DOHH2 (cell line): Measurements from ENCODE around the gene TPRX2.

ENCODE experiments used
- H3F3A ChIP-seq: fragments of 200-600 bp; sonication (generic), shearing (Covaris generic); 2 replicates; pipeline ENCODE4 v1.6.0; 2016; ENCODE audit warnings: antibody characterized with exemption, mild to moderate bottlenecking; ENCODE audit not compliant: control insufficient read depth, insufficient read depth
- H3K27ac ChIP-seq: fragments of 200-600 bp; sonication (generic); 2 replicates; pipeline ENCODE4 v1.5.1; 2014; ENCODE audit warnings: low read depth, mild to moderate bottlenecking, low read length, moderate library complexity
- H3K27me3 ChIP-seq: fragments of 200-600 bp; sonication (generic); 2 replicates; pipeline ENCODE4 v1.6.1; 2014; ENCODE audit warnings: mild to moderate bottlenecking, low read length, mixed read lengths; ENCODE audit not compliant: control insufficient read depth
- H3K36me3 ChIP-seq: fragments of 200-600 bp; sonication (generic); 2 replicates; pipeline ENCODE4 v1.6.1; 2014; ENCODE audit warnings: mild to moderate bottlenecking, low read length, moderate library complexity, mixed read lengths; ENCODE audit not compliant: control insufficient read depth
- H3K4me1 ChIP-seq: fragments of 200-600 bp; sonication (generic); 2 replicates; pipeline ENCODE4 v1.6.1; 2014; ENCODE audit warnings: mild to moderate bottlenecking, low read length, mixed read lengths; ENCODE audit not compliant: control insufficient read depth
- H3K4me2 ChIP-seq: fragments of 200-600 bp; sonication (generic); 2 replicates; pipeline ENCODE4 v1.6.0; 2014; ENCODE audit warnings: mild to moderate bottlenecking, low read length, moderate library complexity
- H3K4me3 ChIP-seq: fragments of 200-600 bp; sonication (generic); 2 replicates; pipeline ENCODE4 v1.5.1; 2014; ENCODE audit warnings: mild to moderate bottlenecking, low read length, mixed read lengths
- H3K79me2 ChIP-seq: fragments of 200-600 bp; sonication (generic); 2 replicates; pipeline ENCODE4 v1.6.1; 2014; ENCODE audit warnings: mild to moderate bottlenecking, low read length, mixed read lengths; ENCODE audit not compliant: control insufficient read depth
- H3K9me2 ChIP-seq: fragments of 200-600 bp; sonication (generic); replicated peaks from 2 replicates; pipeline ENCODE4 v1.6.1; 2014; ENCODE audit warnings: mild to moderate bottlenecking, low read length, mixed read lengths; ENCODE audit not compliant: control insufficient read depth
- H3K9me3 ChIP-seq: fragments of 200-600 bp; sonication (generic); 2 replicates; pipeline ENCODE4 v1.6.1; 2014; ENCODE audit warnings: antibody characterized with exemption, low read length, mixed read lengths; ENCODE audit not compliant: control insufficient read depth, insufficient read depth
- H4K20me1 ChIP-seq: fragments of 200-600 bp; sonication (generic); 2 replicates; pipeline ENCODE4 v1.6.0; 2014; ENCODE audit warnings: low read depth, mild to moderate bottlenecking, antibody characterized with exemption, low read length, moderate library complexity; ENCODE audit not compliant: control insufficient read depth, insufficient read depth
- EZH2phosphoT487 ChIP-seq: fragments of 200-600 bp; sonication (generic); IDR thresholded peaks from 2 replicates; pipeline ENCODE4 v1.6.1; 2017; ENCODE audit warnings: borderline replicate concordance, mild to moderate bottlenecking, antibody characterized with exemption, low read length, moderate library complexity, mixed read lengths
- TF ChIP-seq, protein P1 (sequence below): fragments of 200-600 bp; sonication (generic); IDR thresholded peaks from one replicate; pipeline ENCODE4 v1.5.1; 2014; ENCODE audit warnings: antibody characterized with exemption, mild to moderate bottlenecking, low read depth, low read length; ENCODE audit not compliant: poor library complexity, severe bottlenecking

TPRX2 gene

DNA sequence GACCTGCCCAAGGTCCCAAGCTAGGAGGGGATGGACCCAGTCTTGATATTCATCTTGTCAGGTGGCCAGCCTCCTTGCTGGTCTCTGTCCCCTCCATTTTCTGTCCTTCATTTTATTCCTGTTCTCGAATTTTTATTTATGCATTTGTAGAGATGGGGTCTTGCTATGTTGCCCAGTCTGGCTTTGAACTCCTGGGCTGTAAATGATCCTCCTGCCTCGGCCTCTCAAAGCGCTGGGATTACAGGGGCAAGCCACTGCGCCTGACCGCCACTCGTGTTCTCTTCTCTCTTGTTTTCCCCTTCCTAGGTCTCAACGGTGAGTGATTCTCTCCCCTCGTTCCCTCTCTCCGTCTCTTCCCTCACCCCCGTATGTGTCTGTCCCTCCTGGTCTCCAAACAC lies 10.6 kb upstream of the TPRX2 start:
- no peak overlapping the region for H3K4me3 ChIP-seq
- no peaks in the 10 kb centered on the region for H3K79me2 ChIP-seq
- no peak overlapping the region for H3K4me2 ChIP-seq
- H3K4me1 ChIP-seq = no peaks in the 10 kb centered on the region
- TF ChIP-seq, protein P1, sequence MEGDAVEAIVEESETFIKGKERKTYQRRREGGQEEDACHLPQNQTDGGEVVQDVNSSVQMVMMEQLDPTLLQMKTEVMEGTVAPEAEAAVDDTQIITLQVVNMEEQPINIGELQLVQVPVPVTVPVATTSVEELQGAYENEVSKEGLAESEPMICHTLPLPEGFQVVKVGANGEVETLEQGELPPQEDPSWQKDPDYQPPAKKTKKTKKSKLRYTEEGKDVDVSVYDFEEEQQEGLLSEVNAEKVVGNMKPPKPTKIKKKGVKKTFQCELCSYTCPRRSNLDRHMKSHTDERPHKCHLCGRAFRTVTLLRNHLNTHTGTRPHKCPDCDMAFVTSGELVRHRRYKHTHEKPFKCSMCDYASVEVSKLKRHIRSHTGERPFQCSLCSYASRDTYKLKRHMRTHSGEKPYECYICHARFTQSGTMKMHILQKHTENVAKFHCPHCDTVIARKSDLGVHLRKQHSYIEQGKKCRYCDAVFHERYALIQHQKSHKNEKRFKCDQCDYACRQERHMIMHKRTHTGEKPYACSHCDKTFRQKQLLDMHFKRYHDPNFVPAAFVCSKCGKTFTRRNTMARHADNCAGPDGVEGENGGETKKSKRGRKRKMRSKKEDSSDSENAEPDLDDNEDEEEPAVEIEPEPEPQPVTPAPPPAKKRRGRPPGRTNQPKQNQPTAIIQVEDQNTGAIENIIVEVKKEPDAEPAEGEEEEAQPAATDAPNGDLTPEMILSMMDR = no peak
- no peak for TF ChIP-seq EZH2phosphoT487
- H3K9me3 ChIP-seq = no peaks in the 10 kb centered on the region
- H4K20me1 ChIP-seq = no peaks in the 10 kb centered on the region
- H3K36me3 ChIP-seq = no peaks in the 10 kb centered on the region
- no peaks in the 10 kb centered on the region for H3F3A ChIP-seq
- no peak overlapping the region for H3K27ac ChIP-seq
- H3K9me2 ChIP-seq = no peaks in the 10 kb centered on the region
- no peaks in the 10 kb centered on the region for H3K27me3 ChIP-seq

DNA sequence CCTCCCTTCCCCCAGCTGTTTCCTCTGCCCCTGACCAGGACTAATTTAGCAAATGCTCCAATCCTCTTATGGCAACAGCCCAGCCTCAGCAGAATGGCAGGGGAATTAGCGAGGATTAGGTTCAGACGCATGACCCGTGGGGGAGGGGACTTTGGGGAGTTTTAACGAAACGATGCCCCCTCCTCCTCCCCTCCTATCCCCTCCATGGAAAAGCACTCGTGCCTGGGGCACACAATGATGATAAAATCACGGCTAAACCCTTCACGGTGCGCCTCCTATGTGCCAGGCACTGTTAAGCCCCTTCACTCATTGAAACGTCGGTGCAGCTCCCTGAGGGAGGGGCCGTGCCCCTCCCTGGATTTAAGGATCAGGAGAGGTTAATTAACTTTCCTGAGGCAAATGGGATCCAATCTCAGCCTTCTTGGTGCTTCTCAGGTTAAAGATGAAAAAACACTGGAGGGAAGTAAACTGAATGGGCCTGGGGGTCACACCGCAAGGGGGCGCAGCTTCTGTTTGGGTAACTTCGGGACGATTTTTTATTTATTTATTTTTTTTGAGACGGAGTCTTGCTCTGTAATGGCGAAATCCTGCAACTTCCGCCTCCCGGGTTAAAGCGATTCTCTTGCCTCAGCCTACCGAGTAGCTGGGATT lies 10.1 kb upstream of the TPRX2 start:
- no peaks in the 10 kb centered on the region for H3K9me2 ChIP-seq
- H3K27ac ChIP-seq = no peak overlapping the region
- no peaks in the 10 kb centered on the region for H4K20me1 ChIP-seq
- no peaks in the 10 kb centered on the region for H3K27me3 ChIP-seq
- H3K4me1 ChIP-seq = no peaks in the 10 kb centered on the region
- no peaks in the 10 kb centered on the region for H3F3A ChIP-seq
- no peak for TF ChIP-seq EZH2phosphoT487
- TF ChIP-seq, protein P1 = peak; percentile 63
- no peaks in the 10 kb centered on the region for H3K9me3 ChIP-seq
- H3K36me3 ChIP-seq = no peaks in the 10 kb centered on the region
- H3K4me2 ChIP-seq = no peak overlapping the region
- no peaks in the 10 kb centered on the region for H3K79me2 ChIP-seq
- no peak overlapping the region for H3K4me3 ChIP-seq

DNA sequence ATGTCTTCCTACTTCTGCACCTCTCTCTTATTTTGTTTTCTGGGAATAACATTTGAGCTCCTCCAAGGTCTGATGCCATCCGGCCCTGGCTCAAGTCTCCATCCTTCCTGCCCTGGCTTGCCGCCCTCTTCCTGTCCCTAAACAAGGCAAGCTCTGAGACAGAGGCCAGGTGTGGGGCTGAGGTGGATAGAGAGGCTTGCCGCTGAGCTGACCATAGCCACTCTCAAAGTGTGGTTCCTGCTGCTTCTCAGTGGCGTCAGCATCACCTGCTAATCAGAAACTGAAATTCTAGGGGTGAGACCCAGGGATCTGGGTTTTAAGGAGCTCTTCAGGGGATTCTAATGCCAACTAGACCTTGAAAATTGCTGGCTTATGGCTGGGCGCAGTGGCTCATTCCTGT lies 6.0 kb upstream of the TPRX2 start:
- H3K9me2 ChIP-seq = no peaks in the 10 kb centered on the region
- H3K79me2 ChIP-seq = no peaks in the 10 kb centered on the region
- H3F3A ChIP-seq = no peaks in the 10 kb centered on the region
- no peaks in the 10 kb centered on the region for H3K36me3 ChIP-seq
- no peak overlapping the region for H3K4me2 ChIP-seq
- H3K27me3 ChIP-seq = no peaks in the 10 kb centered on the region
- TF ChIP-seq, protein P1 = no peak
- TF ChIP-seq EZH2phosphoT487 = no peak
- H4K20me1 ChIP-seq = no peaks in the 10 kb centered on the region
- no peak overlapping the region for H3K4me3 ChIP-seq
- H3K9me3 ChIP-seq = no peaks in the 10 kb centered on the region
- H3K4me1 ChIP-seq = no peaks in the 10 kb centered on the region
- no peak overlapping the region for H3K27ac ChIP-seq
